Vagina (tissue), 2 donors: ENCODE measurements around the gene UQCRC1. TPM values are rescaled to one million over a fixed set of nuclear protein-coding genes. Genes with fewer than 3 reads are reported as not detected.

Source experiments
- DNase-seq, 2 donors: peaks; one replicate each; pipeline ENCODE4 v3.0.0-alpha.2; 2017; ENCODE audit errors: extremely low spot score in 2 of 2
- H3K27ac ChIP-seq: fragments of 200-600 bp; sonication (generic); one replicate; pipeline ENCODE4 v1.5.1; 2019
- H3K27me3 ChIP-seq: fragments of 200-600 bp; sonication (generic); one replicate; pipeline ENCODE4 v1.5.1; 2019
- H3K36me3 ChIP-seq, 2 donors: fragments of 200-600 bp; sonication (generic); one replicate each; pipeline ENCODE4 v1.5.1; 2017 to 2019
- H3K4me1 ChIP-seq: fragments of 200-600 bp; sonication (generic); one replicate; pipeline ENCODE4 v1.5.1; 2019
- H3K4me3 ChIP-seq, 2 donors: fragments of 200-600 bp; sonication (generic); 1 replicate in 1 of 2; 2 replicates in 1 of 2; pipeline ENCODE4 v1.5.1; 2016 to 2019
- H3K9me3 ChIP-seq: fragments of 200-600 bp; sonication (generic); one replicate; pipeline ENCODE4 v1.5.1; 2019
- POLR2A ChIP-seq, 2 donors: fragments of 450-650 bp; IDR thresholded peaks; one replicate each; pipeline ENCODE4 v1.6.1; 2017; ENCODE audit warnings: antibody characterized with exemption in 2 of 2, mild to moderate bottlenecking in 2 of 2, moderate library complexity in 2 of 2
- POLR2AphosphoS5 ChIP-seq, 2 donors: sonication (generic); formaldehyde crosslinking; IDR thresholded peaks; one replicate each; pipeline ENCODE4 v1.9.0; 2017; ENCODE audit warnings: antibody characterized with exemption in 2 of 2, mild to moderate bottlenecking in 2 of 2, low read depth in 1 of 2; ENCODE audit not compliant: insufficient read depth in 1 of 2
- intact Hi-C: fragments of 100-400 bp; cut with DNase I; formaldehyde crosslinking; loops from one replicate; pipeline ENCODE4 v1.15.1; 2023
- total RNA-seq: library from RNA; depleted of rRNA; stranded (reverse); fragments of >200 nt; gene quantifications from one replicate; pipeline ENCODE4 v1.2.3, GENCODE V29; 2016
- TF ChIP-seq, protein P1 (sequence below), 3 experiments: fragments of 450-650 bp in 2 of 3; fragments of 200-600 bp in 1 of 3; sonication (generic) in 1 of 3; IDR thresholded peaks; one replicate each; pipeline ENCODE4 v1.5.1; 2017 to 2019; ENCODE audit warnings: antibody characterized with exemption in 3 of 3, mild to moderate bottlenecking in 2 of 3, moderate library complexity in 2 of 3

The UQCRC1 gene
- total RNA-seq, 1 donor from 2014 or later: 190 TPM

DNA sequence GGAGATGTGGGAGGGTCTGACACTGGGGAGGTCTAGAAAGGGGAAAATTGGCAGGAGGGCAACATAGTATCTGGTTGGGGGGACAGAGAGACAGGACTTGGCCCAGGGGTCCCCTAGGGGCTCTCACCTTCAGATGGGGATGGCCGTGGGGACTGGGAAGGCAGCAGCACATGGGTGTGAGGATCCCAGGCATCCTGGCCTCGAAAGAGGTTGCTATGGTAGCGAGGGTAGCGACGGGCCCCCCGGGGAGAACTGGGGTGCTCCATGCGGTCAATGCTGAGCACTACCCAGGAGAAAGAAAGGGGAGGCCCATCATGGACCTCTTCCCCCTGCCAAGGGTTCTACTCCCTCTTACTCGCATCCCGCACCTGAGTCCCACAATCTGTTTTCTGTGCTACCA, 38.3 kb upstream of the UQCRC1 start:
- Histone ChIP-seq H3K4me1 (no peaks in the 10 kb centered on the region), H3K27ac (no peak overlapping the region), H3K9me3 (no peaks in the 10 kb centered on the region), H3K4me3 (no peak overlapping the region), H3K36me3 (no peaks in the 10 kb centered on the region), H3K27me3 (no peaks in the 10 kb centered on the region)
- DNase-seq: no peak
- intact Hi-C loops: no loop called here
- TF ChIP-seq POLR2AphosphoS5 (IDR thresholded peaks at IDR 0.05; ENCODE audit: insufficient read depth in 1 of 2, low read depth in 1 of 2) (no peak), POLR2A (IDR thresholded peaks at IDR 0.05) (no peak)
- TF ChIP-seq, protein P1, sequence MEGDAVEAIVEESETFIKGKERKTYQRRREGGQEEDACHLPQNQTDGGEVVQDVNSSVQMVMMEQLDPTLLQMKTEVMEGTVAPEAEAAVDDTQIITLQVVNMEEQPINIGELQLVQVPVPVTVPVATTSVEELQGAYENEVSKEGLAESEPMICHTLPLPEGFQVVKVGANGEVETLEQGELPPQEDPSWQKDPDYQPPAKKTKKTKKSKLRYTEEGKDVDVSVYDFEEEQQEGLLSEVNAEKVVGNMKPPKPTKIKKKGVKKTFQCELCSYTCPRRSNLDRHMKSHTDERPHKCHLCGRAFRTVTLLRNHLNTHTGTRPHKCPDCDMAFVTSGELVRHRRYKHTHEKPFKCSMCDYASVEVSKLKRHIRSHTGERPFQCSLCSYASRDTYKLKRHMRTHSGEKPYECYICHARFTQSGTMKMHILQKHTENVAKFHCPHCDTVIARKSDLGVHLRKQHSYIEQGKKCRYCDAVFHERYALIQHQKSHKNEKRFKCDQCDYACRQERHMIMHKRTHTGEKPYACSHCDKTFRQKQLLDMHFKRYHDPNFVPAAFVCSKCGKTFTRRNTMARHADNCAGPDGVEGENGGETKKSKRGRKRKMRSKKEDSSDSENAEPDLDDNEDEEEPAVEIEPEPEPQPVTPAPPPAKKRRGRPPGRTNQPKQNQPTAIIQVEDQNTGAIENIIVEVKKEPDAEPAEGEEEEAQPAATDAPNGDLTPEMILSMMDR (IDR thresholded peaks at IDR 0.05): no peak

DNA sequence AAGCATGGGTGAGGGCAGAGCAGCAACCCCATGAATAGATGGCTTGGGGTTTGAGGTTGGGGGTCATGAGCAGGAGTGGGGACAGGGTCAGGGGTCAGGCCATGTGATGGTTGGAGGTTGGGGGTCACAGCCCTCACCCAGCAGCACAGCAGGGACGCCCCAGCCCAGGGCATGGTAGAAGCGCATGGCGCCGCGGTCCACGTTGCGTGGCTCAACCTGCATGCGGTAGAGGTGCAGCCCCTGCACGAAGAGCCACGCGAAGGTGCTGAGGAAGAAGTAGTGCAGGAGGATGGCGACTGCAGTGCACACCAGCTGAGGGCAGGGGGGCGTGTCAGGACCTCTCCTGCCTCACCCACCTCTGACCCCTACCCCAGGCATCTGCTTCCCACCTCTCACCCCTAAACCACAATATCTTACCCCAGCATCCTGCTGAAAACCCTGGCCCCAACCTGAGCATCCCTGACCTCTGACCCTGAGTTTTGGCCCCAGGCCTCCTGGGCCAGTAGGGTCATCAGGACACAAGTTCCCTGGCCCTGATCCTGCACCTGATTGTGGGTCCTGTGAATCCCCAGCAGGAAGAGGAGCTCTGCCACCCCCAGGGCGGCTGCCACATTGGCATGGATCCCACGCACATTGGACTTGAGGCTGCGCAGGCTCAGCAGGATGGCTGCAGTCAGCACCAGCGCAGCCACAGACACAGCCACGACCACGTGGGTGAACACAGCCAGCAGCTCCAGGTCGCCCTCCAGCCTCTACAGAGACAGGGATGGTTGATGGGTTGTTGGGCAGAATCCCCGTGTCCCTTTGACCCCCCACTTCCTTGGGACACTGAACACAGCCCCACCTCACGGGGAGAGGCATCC, 35.7 kb upstream of the UQCRC1 start:
- H3K4me3 ChIP-seq: no peak overlapping the region
- TF ChIP-seq, protein P1 (IDR thresholded peaks at IDR 0.05): no peak
- TF ChIP-seq POLR2AphosphoS5 (IDR thresholded peaks at IDR 0.05; ENCODE audit: insufficient read depth in 1 of 2, low read depth in 1 of 2) (no peak), POLR2A (IDR thresholded peaks at IDR 0.05) (no peak)
- no peaks in the 10 kb centered on the region for H3K9me3 ChIP-seq
- no peak for DNase-seq
- H3K27ac ChIP-seq: no peak overlapping the region
- no peaks in the 10 kb centered on the region for H3K36me3 ChIP-seq
- no peaks in the 10 kb centered on the region for H3K4me1 ChIP-seq
- intact Hi-C loops: no loop called here
- H3K27me3 ChIP-seq: no peaks in the 10 kb centered on the region

DNA sequence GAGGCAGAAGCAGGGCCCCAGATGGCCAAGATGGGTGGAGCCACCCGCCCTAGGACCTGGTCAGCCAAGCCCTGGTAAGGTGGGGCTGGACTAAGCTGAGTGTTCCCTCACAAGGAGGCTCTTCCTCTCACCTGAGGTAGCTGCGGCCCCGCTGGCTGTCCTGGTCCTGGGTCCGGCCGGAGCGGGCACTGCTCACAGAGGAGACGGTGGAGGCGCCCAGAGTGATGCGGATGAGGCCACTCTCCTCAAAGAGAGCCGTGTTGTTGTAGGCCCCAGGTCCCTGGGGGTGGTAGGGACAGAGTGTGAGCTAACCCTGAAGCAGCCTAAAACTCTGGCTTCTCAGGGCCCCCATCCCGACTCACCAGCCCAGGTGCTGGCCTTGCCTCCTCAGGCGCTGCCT, 33.2 kb upstream of the UQCRC1 start:
- Histone ChIP-seq H3K36me3 (no peaks in the 10 kb centered on the region), H3K4me3 (no peak overlapping the region), H3K4me1 (no peaks in the 10 kb centered on the region), H3K27me3 (no peaks in the 10 kb centered on the region), H3K9me3 (no peaks in the 10 kb centered on the region), H3K27ac (no peak overlapping the region)
- TF ChIP-seq POLR2AphosphoS5 (IDR thresholded peaks at IDR 0.05; ENCODE audit: insufficient read depth in 1 of 2, low read depth in 1 of 2) (no peak), POLR2A (IDR thresholded peaks at IDR 0.05) (no peak)
- TF ChIP-seq, protein P1 (IDR thresholded peaks at IDR 0.05): no peak
- intact Hi-C loops: no loop called here
- no peak for DNase-seq

DNA sequence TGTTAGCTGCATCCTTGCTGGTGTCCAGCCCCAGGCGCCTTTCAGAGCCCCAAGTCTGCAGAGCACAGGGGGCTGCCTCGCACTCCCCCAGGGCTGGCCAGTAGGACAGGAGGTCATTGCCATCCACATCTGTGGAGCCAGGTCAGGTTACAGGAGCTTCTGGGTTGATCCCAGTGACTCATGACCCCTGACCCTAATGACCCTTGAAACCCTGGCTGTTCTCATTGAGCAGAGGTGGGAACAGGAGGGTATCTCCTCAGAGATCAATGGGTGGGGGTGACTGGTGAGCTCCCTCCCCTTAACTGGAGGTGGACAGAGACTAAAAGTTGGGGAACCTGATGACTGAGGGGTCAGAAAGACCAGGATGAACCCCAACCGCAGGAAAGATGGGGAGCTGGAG, 31.9 kb upstream of the UQCRC1 start:
- no peaks in the 10 kb centered on the region for H3K27me3 ChIP-seq
- TF ChIP-seq, protein P1 (IDR thresholded peaks at IDR 0.05): no peak
- no peak overlapping the region for H3K4me3 ChIP-seq

DNA sequence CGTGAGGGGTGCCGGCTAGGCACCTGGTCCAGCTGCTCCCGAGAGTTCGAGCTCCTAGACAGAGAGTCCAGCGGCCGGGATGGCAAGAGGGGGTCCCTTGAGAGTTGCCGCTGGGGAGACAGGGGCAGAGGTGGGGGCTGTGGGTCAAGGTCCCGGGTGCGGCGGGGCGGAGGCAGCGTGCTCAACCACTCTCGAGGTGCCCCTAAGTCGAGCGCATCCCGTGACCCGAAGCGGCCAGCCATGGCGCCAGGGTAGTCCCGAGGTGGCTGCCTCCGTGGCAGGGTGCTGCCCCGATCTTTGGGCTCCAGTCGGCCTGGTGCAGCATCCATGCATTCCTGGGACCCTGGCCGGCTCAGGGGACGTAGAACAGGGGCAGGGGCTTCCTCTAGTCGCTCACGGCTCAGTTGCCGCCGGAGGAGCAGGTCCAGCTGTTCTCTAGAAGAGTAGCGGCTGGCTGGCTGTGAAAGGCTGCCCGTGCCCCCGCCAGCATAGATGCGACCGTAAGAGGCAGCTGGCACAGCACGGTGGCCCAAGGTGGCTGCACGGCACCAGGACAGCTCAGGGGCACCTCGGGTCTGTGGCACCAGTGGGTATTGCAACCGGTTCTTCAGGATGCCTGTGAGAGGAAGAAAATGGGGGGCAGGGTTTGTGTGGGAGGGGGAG, 30.6 kb upstream of the UQCRC1 start:
- no peak for TF ChIP-seq POLR2A (IDR thresholded peaks at IDR 0.05)
- TF ChIP-seq, protein P1 (IDR thresholded peaks at IDR 0.05): no peak
- TF ChIP-seq POLR2AphosphoS5 (IDR thresholded peaks at IDR 0.05; ENCODE audit: insufficient read depth in 1 of 2, low read depth in 1 of 2): no peak
- DNase-seq: no peak
- no peaks in the 10 kb centered on the region for H3K9me3 ChIP-seq
- no peaks in the 10 kb centered on the region for H3K36me3 ChIP-seq
- peaks cover 10% of the 10 kb centered on the region for H3K4me1 ChIP-seq
- no peak overlapping the region for H3K4me3 ChIP-seq
- intact Hi-C loops: no loop called here
- no peak overlapping the region for H3K27ac ChIP-seq
- no peaks in the 10 kb centered on the region for H3K27me3 ChIP-seq

More for the DNA sequence above, 31.9 kb upstream of the UQCRC1 start:
- peaks cover 2% of the 10 kb centered on the region for H3K4me1 ChIP-seq
- no peak overlapping the region for H3K27ac ChIP-seq
- DNase-seq: no peak
- H3K9me3 ChIP-seq: no peaks in the 10 kb centered on the region
- intact Hi-C loops: no loop called here
- no peaks in the 10 kb centered on the region for H3K36me3 ChIP-seq
